GM12875 (cell line): ENCODE data around the gene RNU1-3.
"Not testable (repeated sequence)": the region's sequence is repeated elsewhere in the genome, so short reads cannot be mapped to it uniquely, and the experiment has no call there.

Experiments used
- H3K4me3 ChIP-seq: one replicate; pipeline ENCODE4 v1.5.1; 2011; ENCODE audit warnings: low read depth, low read length, control low read depth
- TF ChIP-seq, protein P1 (sequence below): IDR thresholded peaks from 2 replicates; pipeline ENCODE4 v1.5.1; 2011; ENCODE audit warnings: low read depth, mild to moderate bottlenecking, control low read depth, inconsistent platforms, low read length, moderate library complexity, borderline replicate concordance; ENCODE audit not compliant: insufficient read depth

The RNU1-3 gene

DNA sequence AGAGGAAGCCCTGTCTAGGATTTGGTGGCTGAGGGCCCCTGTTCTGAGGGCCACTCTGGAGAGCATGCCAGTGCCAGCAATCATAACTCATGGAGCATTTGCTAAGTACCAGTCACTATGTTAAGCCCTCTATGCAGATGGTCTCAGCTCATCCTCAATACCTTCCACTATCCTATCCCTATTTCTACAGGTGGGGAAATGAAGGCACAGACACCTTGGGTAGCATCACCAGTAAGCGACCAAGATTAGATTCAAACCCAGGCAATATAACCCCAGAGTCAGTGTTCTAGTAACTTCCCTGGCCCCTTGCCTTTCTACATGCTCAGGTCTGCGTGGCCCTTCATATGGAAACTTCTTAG, 45.5 kb downstream of the RNU1-3 start:
- TF ChIP-seq, protein P1, sequence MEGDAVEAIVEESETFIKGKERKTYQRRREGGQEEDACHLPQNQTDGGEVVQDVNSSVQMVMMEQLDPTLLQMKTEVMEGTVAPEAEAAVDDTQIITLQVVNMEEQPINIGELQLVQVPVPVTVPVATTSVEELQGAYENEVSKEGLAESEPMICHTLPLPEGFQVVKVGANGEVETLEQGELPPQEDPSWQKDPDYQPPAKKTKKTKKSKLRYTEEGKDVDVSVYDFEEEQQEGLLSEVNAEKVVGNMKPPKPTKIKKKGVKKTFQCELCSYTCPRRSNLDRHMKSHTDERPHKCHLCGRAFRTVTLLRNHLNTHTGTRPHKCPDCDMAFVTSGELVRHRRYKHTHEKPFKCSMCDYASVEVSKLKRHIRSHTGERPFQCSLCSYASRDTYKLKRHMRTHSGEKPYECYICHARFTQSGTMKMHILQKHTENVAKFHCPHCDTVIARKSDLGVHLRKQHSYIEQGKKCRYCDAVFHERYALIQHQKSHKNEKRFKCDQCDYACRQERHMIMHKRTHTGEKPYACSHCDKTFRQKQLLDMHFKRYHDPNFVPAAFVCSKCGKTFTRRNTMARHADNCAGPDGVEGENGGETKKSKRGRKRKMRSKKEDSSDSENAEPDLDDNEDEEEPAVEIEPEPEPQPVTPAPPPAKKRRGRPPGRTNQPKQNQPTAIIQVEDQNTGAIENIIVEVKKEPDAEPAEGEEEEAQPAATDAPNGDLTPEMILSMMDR: no peak
- H3K4me3 ChIP-seq: no peak overlapping the region

DNA sequence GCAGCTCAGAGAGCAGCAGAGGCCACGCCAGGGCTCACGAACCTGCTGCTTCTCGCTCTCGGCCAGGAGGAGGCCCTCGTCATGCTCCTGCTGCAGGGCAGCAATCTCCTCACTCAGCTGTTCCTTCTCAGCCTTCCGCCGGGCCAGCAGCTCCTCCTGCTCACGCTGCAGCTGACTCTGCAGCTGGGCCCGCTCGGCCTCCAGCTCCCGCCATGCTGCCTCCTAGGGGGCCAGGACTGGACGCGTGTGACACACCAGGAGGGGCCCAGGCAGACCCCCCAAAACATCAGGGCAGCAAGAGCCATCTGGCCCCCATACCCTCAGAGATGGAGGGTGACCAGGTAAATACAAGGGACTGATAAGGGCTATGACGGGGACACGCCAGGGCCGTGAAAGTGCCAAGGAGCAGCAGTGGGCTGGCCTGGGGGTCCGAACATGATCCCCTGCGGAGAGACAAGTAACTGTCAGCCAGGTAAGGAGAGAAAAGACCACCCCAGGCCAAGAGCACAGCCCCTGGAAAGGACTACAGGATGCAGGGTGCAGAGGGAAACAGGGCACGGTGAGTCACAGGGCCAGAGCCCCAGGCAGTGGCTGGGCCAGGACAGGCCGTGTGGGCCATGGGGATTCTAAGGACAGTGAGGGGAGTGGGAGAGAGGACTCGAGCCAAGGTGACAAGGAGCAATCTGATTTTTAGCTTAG, 46.8 kb downstream of the RNU1-3 start:
- H3K4me3 ChIP-seq: not testable (repeated sequence)
- TF ChIP-seq, protein P1: 0 out of 2 replicates have a peak, but pooled peaks have one; percentile 2

DNA sequence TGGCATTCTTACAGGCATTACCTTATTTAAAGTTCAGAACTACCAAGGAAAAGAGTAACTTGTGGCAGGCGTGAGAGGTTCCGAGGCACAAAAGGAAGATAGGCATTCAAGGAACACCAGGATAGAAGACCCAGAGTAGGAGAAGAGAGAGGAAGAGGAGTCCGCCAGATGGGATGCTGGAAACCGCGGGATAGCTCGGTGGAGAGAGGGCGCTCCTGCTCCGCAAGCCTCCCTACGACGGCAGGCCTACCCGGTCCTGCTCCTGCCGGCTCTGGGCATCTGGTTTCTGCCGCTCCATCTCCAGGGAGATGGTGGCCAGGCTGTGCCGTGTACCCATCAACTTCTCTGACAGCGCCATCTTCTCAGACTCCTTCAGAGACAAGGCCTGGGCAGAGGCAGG, 48.0 kb downstream of the RNU1-3 start:
- H3K4me3 ChIP-seq: no peak overlapping the region
- TF ChIP-seq, protein P1: no peak

DNA sequence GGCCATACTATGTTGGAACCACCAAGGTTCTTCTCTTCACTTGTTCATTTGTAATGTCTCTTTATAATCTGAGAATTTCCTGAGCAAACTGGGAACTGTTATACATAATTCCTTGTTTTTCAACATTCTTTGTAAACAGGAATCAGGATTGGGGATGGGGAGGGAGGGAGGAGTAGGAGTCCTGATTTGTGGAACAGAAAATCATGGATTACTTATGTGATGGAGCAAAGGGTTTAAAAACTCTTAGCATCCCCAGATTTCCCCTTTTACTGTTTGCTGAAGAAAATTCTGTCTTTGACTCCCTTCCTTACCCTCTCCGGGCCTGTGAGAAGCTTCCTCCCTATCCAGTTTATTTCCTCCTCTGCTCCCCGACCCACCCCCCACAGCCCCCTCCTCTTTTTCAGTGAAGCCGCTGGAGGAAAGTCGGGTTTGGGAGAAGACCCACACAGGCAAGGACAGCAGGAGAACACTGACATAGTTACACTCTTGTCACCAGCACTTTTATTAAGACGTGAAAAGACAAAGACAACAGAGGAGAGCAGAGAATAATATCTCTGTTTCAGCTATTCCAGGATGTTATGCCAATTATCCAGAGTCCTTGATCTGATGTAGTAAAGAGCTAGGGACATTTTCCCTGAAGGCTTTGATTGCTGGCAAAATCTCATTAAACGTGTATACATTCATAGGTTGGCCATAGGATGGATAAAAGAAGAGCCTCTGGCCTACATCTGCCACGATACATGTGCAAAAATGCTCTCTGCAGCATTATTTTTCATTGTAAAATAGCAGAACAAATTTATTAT, 48.8 kb downstream of the RNU1-3 start:
- TF ChIP-seq, protein P1: no peak
- no peak overlapping the region for H3K4me3 ChIP-seq

DNA sequence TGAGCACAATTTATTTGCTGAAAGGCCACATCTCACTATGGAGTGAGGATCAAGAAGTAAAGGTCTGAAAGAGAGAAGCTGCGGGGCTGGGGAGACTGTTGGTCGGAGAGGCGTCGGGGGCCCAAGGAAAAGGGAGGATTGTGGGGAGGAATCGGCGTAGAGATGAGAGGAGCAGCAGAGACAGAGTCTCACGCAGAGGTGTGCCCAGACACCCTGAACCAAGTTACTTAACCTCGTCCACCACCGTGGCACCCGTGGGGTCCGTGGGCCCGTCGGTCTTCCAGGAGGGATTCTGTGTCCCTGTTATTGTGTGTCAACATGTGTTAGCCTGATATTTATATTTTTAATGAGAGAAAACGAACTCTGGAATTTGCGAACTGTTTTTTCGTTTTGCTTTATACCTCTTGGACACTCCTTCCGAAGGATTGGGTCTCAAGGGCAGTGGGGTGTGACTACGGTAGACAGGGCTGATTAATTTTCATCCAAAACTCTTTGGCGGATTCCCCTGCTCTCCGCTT, 49.6 kb downstream of the RNU1-3 start:
- no peak overlapping the region for H3K4me3 ChIP-seq
- TF ChIP-seq, protein P1: no peak
